Mammary epithelial cell (primary cell): Measurements from ENCODE around the gene BCAR1.
"Not testable (repeated sequence)": the region's sequence is repeated elsewhere in the genome, so short reads cannot be mapped to it uniquely, and the experiment has no call there.

Source experiments
- CTCF ChIP-seq, 2 donors: IDR thresholded peaks in 1 of 2; conservative IDR thresholded peaks in 1 of 2; 2 replicates each; pipeline ENCODE4 v1.5.1; 2011 to 2012; ENCODE audit warnings: inconsistent platforms in 2 of 2, low read length in 2 of 2, mild to moderate bottlenecking in 2 of 2, control low read depth in 1 of 2, low read depth in 1 of 2; ENCODE audit not compliant: insufficient read depth in 1 of 2; ENCODE audit errors: extremely low read depth in 1 of 2
- EZH2 ChIP-seq: IDR thresholded peaks from 2 replicates; pipeline ENCODE4 v1.6.1; 2012; ENCODE audit warnings: low read length, inconsistent platforms, borderline replicate concordance

GRCh38 chr16:75223129-75223528, 28.3 kb downstream of the BCAR1 start:
- not testable (repeated sequence) for TF ChIP-seq EZH2; CTCF (conservative IDR thresholded peaks at IDR 0.05 in 1 of 2, IDR thresholded peaks at IDR 0.05 in 1 of 2; ENCODE audit: extremely low read depth in 1 of 2, insufficient read depth in 1 of 2, low read depth in 1 of 2, low read length in 2 of 2)
